ENCODE data around the gene TMF1.
A peak's percentile ranks its signal among the peaks of the same experiment; 100 is the strongest.

Gene TMF1

DNA sequence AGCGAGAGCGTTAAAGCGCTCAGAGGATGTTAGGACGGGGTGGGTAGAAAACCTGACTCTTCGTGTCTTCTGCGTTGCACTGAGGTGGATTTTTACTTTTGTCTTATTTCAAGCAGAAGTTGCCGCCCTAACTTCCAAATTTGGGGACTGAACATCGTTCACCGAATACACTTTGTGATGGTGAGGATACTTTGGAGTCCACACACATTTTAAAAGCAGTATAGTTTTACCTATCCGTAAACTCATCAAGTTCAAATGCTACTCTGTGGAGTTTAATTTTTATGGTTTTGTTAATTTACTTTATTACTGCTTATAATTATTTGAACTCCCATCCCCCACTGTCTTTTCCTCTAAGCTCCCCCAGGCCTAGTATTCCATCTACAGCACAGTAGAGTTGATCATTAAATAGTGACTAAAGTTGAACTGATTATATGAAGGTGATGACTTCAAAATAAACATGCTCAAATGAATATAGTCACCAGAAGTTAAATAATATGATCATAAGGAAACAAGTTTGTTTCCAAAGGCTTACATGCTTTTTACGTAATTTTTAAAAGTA is 38.0 kb downstream of the TMF1 start:
- peak overlapping the region; percentile 90 for H3K4me3 ChIP-seq (ENCODE audit: low read depth, low read length)
- TF ChIP-seq, protein P1, sequence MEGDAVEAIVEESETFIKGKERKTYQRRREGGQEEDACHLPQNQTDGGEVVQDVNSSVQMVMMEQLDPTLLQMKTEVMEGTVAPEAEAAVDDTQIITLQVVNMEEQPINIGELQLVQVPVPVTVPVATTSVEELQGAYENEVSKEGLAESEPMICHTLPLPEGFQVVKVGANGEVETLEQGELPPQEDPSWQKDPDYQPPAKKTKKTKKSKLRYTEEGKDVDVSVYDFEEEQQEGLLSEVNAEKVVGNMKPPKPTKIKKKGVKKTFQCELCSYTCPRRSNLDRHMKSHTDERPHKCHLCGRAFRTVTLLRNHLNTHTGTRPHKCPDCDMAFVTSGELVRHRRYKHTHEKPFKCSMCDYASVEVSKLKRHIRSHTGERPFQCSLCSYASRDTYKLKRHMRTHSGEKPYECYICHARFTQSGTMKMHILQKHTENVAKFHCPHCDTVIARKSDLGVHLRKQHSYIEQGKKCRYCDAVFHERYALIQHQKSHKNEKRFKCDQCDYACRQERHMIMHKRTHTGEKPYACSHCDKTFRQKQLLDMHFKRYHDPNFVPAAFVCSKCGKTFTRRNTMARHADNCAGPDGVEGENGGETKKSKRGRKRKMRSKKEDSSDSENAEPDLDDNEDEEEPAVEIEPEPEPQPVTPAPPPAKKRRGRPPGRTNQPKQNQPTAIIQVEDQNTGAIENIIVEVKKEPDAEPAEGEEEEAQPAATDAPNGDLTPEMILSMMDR (IDR thresholded peaks at IDR 0.05; ENCODE audit: insufficient read depth, low read depth, low read length, missing control alignments): no peak
- DNase-seq (ENCODE audit: low read depth): no peak

DNA sequence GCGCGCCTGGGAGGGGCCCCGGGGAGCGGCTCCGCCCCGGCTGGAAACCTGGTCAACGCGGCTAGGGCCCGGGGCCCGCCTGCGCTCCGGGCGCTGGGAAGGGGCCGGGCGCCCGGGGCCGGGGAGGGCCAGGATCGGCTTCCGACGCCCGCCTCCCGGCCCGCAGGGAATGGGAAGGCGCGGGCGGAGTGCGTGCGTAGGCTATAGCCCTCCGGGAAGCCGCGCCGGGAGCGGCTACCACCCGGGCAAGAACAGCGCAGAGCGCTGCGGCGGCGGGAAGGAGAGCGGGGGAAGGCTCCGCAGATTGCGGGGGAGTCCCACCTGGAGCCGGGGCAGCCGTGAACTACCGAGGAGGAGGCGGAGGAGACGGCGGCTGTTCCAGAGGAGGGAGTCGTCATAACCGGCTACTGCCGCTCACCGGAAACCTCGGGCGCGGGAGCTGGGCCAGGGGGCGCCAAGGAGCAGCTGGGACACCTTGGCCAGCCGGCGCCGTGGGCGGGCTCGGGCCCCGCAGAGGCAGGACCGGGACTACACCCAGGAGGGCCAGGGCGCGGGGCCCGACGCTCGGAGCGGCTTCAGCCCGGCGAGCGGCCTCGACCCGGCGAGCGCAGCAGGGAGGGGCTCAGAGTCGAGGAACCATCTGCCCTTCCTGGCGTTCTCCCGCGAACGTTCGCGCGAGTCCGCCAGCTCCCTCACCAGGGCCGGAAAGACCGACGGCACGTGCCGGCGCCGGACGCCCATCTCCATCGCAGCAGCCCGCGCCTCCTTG is 38.7 kb downstream of the TMF1 start, which contains the start of gene EOGT:
TSS of gene EOGT (minus strand) at position 432 of the 769 bp plus-strand sequence. CDS start 3,838 bp downstream, outside the sequence.
- TF ChIP-seq, protein P1 (IDR thresholded peaks at IDR 0.05; ENCODE audit: insufficient read depth, low read depth, low read length, missing control alignments): peak; percentile 65
- DNase-seq (ENCODE audit: low read depth): peak; percentile 91
- peak within 1 kb of the TSS; percentile 90 for H3K4me3 ChIP-seq (ENCODE audit: low read depth, low read length)

DNA sequence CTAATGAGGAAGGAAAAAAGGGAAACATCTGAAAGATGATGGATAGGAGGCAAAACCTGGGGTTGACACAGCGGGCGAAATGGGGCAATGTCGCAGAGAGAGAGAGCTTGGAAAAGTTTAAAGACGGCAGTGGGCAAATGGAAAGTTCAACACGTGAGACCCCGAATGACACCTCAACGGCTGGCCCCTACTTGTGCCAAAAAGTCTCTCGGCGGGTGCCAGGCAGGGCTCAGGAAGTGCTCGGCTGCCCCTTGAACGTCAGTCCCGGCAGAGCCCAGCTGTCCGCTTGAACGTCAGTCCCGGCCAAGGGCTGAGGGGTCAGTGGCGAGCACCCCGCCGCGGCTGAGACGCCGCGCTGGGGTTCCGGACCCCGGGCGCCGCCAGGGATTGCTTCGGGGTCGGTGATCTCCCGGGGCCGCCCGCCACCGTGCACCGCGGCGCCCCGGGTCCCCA is 39.3 kb downstream of the TMF1 start:
- DNase-seq (ENCODE audit: low read depth): peak; percentile 59
- peak overlapping the region; percentile 90 for H3K4me3 ChIP-seq (ENCODE audit: low read depth, low read length)
- TF ChIP-seq, protein P1 (IDR thresholded peaks at IDR 0.05; ENCODE audit: insufficient read depth, low read depth, low read length, missing control alignments): no peak

DNA sequence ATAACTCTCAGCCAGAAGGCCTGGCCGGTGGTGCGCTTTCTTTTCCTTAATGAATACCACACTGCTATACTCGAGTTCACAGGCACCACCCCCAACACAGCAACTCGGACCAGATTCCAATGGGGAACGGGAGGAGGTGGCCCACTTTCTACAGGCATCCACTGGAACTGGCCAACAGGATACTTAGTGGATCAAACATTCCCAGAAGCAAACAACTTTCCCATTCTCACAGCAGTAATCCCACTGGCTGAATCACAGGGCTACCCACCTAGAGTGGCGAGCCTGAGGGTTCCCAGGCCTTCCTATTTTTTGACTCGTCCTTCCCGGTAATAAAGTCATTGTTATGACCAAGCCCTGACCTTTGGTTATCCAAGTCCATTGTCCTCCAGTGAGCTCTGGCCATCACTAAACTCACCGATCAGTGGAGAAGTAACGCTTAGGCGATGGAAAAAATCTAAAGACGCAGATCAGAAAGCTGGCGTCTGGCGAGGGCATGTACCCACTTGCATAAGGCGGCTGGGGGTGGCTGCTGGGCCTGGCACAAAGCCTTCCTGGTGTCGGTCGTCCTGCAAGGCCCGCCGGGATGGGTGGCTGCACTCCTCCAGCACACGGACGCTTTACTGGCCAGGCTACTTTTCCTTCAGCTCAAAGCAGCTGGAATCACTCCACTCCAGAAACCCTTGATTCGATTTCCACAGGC is 39.9 kb downstream of the TMF1 start:
- peak overlapping the region; percentile 90 for H3K4me3 ChIP-seq (ENCODE audit: low read depth, low read length)
- DNase-seq (ENCODE audit: low read depth): no peak
- TF ChIP-seq, protein P1 (IDR thresholded peaks at IDR 0.05; ENCODE audit: insufficient read depth, low read depth, low read length, missing control alignments): no peak

DNA sequence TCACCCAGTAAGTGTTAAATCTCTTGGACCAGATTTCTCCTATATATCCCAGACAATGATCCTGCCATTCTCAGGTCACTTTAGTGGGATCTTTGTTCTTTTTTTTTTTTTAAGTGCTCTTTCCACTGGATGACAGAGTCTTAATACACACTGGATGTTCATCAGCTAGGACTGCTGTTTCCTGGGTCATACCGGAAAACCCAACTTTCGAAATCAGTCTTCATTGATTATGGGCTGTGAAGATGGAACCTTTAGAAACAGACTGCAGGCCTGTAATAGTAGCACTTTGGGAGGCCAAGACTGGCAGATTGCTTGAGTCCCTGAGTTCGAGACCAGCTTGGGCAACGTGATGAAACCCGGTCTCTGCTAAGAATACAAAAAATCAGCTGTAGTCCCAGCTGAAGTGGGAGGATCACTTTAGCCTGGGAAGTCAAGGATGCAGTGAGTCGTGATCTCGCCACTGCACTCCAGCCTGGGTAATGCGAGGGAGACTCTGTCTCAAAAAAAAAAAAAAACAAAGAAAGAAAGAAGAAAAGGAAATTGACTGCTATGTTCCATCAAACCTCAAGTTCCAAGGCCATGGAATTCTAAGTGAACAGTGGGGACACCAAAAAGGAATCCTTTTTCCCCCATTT is 40.9 kb downstream of the TMF1 start:
- TF ChIP-seq, protein P1 (IDR thresholded peaks at IDR 0.05; ENCODE audit: insufficient read depth, low read depth, low read length, missing control alignments): no peak
- no peak overlapping the region for H3K4me3 ChIP-seq (ENCODE audit: low read depth, low read length)
- DNase-seq (ENCODE audit: low read depth): no peak

DNA sequence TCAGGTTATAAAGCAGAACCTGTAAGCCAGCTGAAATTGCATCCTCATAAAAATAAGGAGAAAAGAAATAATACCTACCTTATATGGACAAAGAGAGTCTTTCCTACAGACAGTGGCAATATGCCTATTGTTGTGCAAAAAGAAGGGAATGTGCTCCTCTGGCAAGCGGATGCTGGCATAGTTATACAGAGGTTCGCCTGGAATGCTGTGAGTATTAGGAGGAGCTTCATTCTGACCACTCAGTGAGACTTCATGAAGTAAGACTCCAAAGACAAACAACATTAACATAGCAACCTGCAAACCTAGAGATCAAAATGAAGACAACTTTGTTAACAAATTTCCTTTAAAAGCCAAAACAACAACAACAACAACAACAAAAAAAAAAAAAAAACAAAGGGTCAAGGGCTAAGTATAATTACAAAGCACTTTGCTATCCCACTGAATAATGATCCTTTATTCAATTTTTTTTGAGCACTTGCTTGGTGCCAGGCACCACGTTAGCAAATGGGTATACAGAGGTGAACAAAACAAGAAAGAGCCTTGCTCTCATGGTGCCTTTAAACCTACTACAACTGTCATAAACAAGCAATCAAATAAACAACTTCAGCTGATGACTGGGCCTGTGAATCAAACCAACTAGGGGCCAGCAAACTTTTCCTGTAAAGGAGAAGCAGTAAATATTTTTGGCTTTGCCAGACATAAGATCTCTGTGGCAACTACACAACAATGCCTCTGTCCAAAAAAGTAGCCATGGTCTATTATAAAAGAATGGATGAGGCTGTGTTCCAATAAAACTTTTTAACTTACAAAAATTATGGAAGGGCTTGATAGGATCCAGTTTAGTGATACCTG is 42.3 kb downstream of the TMF1 start:
- DNase-seq (ENCODE audit: low read depth): no peak
- H3K4me3 ChIP-seq (ENCODE audit: low read depth, low read length): no peak overlapping the region
- TF ChIP-seq, protein P1 (IDR thresholded peaks at IDR 0.05; ENCODE audit: insufficient read depth, low read depth, low read length, missing control alignments): no peak
